Activated T-helper 17 cell treated with anti-CD3 and anti-CD28 coated beads, Interleukin-2, amount 50 U/mL, for 72 hours (primary cell): ENCODE data around the gene WDR73. TPM values are rescaled to one million over a fixed set of nuclear protein-coding genes. Genes with fewer than 3 reads are reported as not detected.

Source experiments
- ATAC-seq: fragments of 150-1000 bp; cut with Tn5 transposase; replicated peaks from 2 replicates; pipeline ENCODE4 v1.10.0; 2021; ENCODE audit warnings: mild to moderate bottlenecking, moderate library complexity
- H3K27ac Mint-ChIP-seq: one replicate; pipeline ENCODE4 v1.8.0; 2022; ENCODE audit warnings: mixed read lengths
- H3K27me3 Mint-ChIP-seq: one replicate; pipeline ENCODE4 v1.8.0; 2022; ENCODE audit warnings: mixed read lengths
- H3K36me3 Mint-ChIP-seq: one replicate; pipeline ENCODE4 v1.8.0; 2022; ENCODE audit warnings: low read depth, mild to moderate bottlenecking, mixed read lengths
- H3K4me1 Mint-ChIP-seq: one replicate; pipeline ENCODE4 v1.8.0; 2022; ENCODE audit warnings: mixed read lengths
- H3K4me3 Mint-ChIP-seq: one replicate; pipeline ENCODE4 v1.8.0; 2022; ENCODE audit warnings: mild to moderate bottlenecking, mixed read lengths
- H3K9me3 Mint-ChIP-seq: one replicate; pipeline ENCODE4 v1.8.0; 2022; ENCODE audit warnings: mixed read lengths
- total RNA-seq, 2 donors: library from RNA; stranded (reverse); gene quantifications; one replicate each; pipeline ENCODE4 v1.2.3, GENCODE V29; 2022

Gene WDR73
- total RNA-seq, 2 donors from 2014 or later = 14.8 to 22.5 TPM

- no peak overlapping the region for H3K27ac Mint-ChIP-seq
- H3K9me3 Mint-ChIP-seq = peaks cover 13% of the 10 kb centered on the region
- no peak overlapping the region for H3K4me3 Mint-ChIP-seq
- peaks cover 18% of the 10 kb centered on the region for H3K36me3 Mint-ChIP-seq
- peaks cover 5% of the 10 kb centered on the region for H3K4me1 Mint-ChIP-seq
- no peaks in the 10 kb centered on the region for H3K27me3 Mint-ChIP-seq
- no peak for ATAC-seq
These were observed 37.8 kb downstream of the WDR73 start for GRCh38 chr15:84616235-84616634.

GRCh38 chr15:84611631-84612030 is 42.5 kb downstream of the WDR73 start:
- Mint-ChIP-seq H3K4me1 (peaks cover 10% of the 10 kb centered on the region), H3K9me3 (no peaks in the 10 kb centered on the region), H3K27ac (peak overlapping the region; percentile 4), H3K27me3 (no peaks in the 10 kb centered on the region), H3K36me3 (peaks cover 26% of the 10 kb centered on the region), H3K4me3 (no peak overlapping the region)
- no peak for ATAC-seq

GRCh38 chr15:84609818-84610525 is 44.1 kb downstream of the WDR73 start:
- Mint-ChIP-seq H3K27me3 (no peaks in the 10 kb centered on the region), H3K36me3 (peaks cover 43% of the 10 kb centered on the region), H3K9me3 (no peaks in the 10 kb centered on the region), H3K27ac (no peak overlapping the region), H3K4me3 (no peak overlapping the region), H3K4me1 (peaks cover 22% of the 10 kb centered on the region)
- ATAC-seq = peak; percentile 1

- H3K4me3 Mint-ChIP-seq = no peak overlapping the region
- H3K27me3 Mint-ChIP-seq = no peaks in the 10 kb centered on the region
- no peak overlapping the region for H3K27ac Mint-ChIP-seq
- H3K9me3 Mint-ChIP-seq = no peaks in the 10 kb centered on the region
- peaks cover 29% of the 10 kb centered on the region for H3K4me1 Mint-ChIP-seq
- no peak for ATAC-seq
- peaks cover 55% of the 10 kb centered on the region for H3K36me3 Mint-ChIP-seq
These were observed 45.3 kb downstream of the WDR73 start for GRCh38 chr15:84608707-84609284.

GRCh38 chr15:84606653-84607120 is 47.4 kb downstream of the WDR73 start:
- no peaks in the 10 kb centered on the region for H3K27me3 Mint-ChIP-seq
- no peak for ATAC-seq
- H3K9me3 Mint-ChIP-seq = no peaks in the 10 kb centered on the region
- H3K4me3 Mint-ChIP-seq = peak overlapping the region; percentile 87
- peaks cover 60% of the 10 kb centered on the region for H3K36me3 Mint-ChIP-seq
- peaks cover 34% of the 10 kb centered on the region for H3K4me1 Mint-ChIP-seq
- H3K27ac Mint-ChIP-seq = peak overlapping the region; percentile 98

- H3K27ac Mint-ChIP-seq = peak overlapping the region; percentile 98
- peaks cover 34% of the 10 kb centered on the region for H3K4me1 Mint-ChIP-seq
- H3K36me3 Mint-ChIP-seq = peaks cover 60% of the 10 kb centered on the region
- H3K27me3 Mint-ChIP-seq = no peaks in the 10 kb centered on the region
- no peak for ATAC-seq
- H3K4me3 Mint-ChIP-seq = peak overlapping the region; percentile 87
- no peaks in the 10 kb centered on the region for H3K9me3 Mint-ChIP-seq
These were observed 48.6 kb downstream of the WDR73 start for GRCh38 chr15:84605554-84605882.

- peak overlapping the region; percentile 98 for H3K27ac Mint-ChIP-seq
- no peaks in the 10 kb centered on the region for H3K27me3 Mint-ChIP-seq
- H3K4me3 Mint-ChIP-seq = peak overlapping the region; percentile 87
- H3K4me1 Mint-ChIP-seq = peaks cover 34% of the 10 kb centered on the region
- H3K36me3 Mint-ChIP-seq = peaks cover 60% of the 10 kb centered on the region
- no peaks in the 10 kb centered on the region for H3K9me3 Mint-ChIP-seq
- peak; percentile 60 for ATAC-seq
These were observed 49.1 kb downstream of the WDR73 start for GRCh38 chr15:84604826-84605553.

- H3K4me3 Mint-ChIP-seq = peak overlapping the region; percentile 87
- H3K27ac Mint-ChIP-seq = peak overlapping the region; percentile 98
- peaks cover 55% of the 10 kb centered on the region for H3K36me3 Mint-ChIP-seq
- H3K9me3 Mint-ChIP-seq = no peaks in the 10 kb centered on the region
- no peak for ATAC-seq
- peaks cover 40% of the 10 kb centered on the region for H3K4me1 Mint-ChIP-seq
- no peaks in the 10 kb centered on the region for H3K27me3 Mint-ChIP-seq
These were observed 50.3 kb downstream of the WDR73 start for GRCh38 chr15:84603630-84604379.

- ATAC-seq = no peak
- Mint-ChIP-seq H3K27ac (peak overlapping the region; percentile 18), H3K27me3 (no peaks in the 10 kb centered on the region), H3K36me3 (peaks cover 37% of the 10 kb centered on the region), H3K9me3 (no peaks in the 10 kb centered on the region), H3K4me1 (peaks cover 42% of the 10 kb centered on the region), H3K4me3 (peak overlapping the region; percentile 87)
These were observed 52.6 kb downstream of the WDR73 start for GRCh38 chr15:84601555-84601838.

GRCh38 chr15:84600687-84601554 is 53.2 kb downstream of the WDR73 start, which contains the start of gene ZSCAN2:
Gene ZSCAN2 (plus strand): TSS chr15:84601009. CDS start chr15:84603928, 2,919 bp downstream.
- peaks cover 39% of the 10 kb centered on the region for H3K4me1 Mint-ChIP-seq
- H3K4me3 Mint-ChIP-seq = peak within 1 kb of the TSS; percentile 87
- peak within 1 kb of the TSS; percentile 18 for H3K27ac Mint-ChIP-seq
- ATAC-seq = peak; percentile 83
- H3K27me3 Mint-ChIP-seq = no peaks in the 10 kb centered on the region
- H3K9me3 Mint-ChIP-seq = no peaks in the 10 kb centered on the region
- peaks cover 31% of the 10 kb centered on the region for H3K36me3 Mint-ChIP-seq

GRCh38 chr15:84600331-84600686 is 53.8 kb downstream of the WDR73 start:
- Mint-ChIP-seq H3K4me1 (peaks cover 33% of the 10 kb centered on the region), H3K27ac (peak overlapping the region; percentile 18), H3K4me3 (peak overlapping the region; percentile 87), H3K27me3 (no peaks in the 10 kb centered on the region), H3K36me3 (peaks cover 25% of the 10 kb centered on the region), H3K9me3 (no peaks in the 10 kb centered on the region)
- ATAC-seq = peak; percentile 13

- peaks cover 29% of the 10 kb centered on the region for H3K4me1 Mint-ChIP-seq
- H3K27me3 Mint-ChIP-seq = no peaks in the 10 kb centered on the region
- no peaks in the 10 kb centered on the region for H3K9me3 Mint-ChIP-seq
- peak overlapping the region; percentile 87 for H3K4me3 Mint-ChIP-seq
- peaks cover 21% of the 10 kb centered on the region for H3K36me3 Mint-ChIP-seq
- H3K27ac Mint-ChIP-seq = no peak overlapping the region
- ATAC-seq = no peak
These were observed 54.2 kb downstream of the WDR73 start for GRCh38 chr15:84599906-84600305.

GRCh38 chr15:84598993-84599392 is 55.1 kb downstream of the WDR73 start:
- Mint-ChIP-seq H3K4me1 (peaks cover 30% of the 10 kb centered on the region), H3K27me3 (no peaks in the 10 kb centered on the region), H3K27ac (peak overlapping the region; percentile 46), H3K36me3 (peaks cover 12% of the 10 kb centered on the region), H3K4me3 (peak overlapping the region; percentile 87), H3K9me3 (no peaks in the 10 kb centered on the region)
- ATAC-seq = no peak

GRCh38 chr15:84598250-84598649 is 55.8 kb downstream of the WDR73 start:
- Mint-ChIP-seq H3K4me3 (peak overlapping the region; percentile 87), H3K4me1 (peaks cover 23% of the 10 kb centered on the region), H3K27me3 (no peaks in the 10 kb centered on the region), H3K27ac (peak overlapping the region; percentile 46), H3K9me3 (no peaks in the 10 kb centered on the region), H3K36me3 (peaks cover 4% of the 10 kb centered on the region)
- ATAC-seq = peak; percentile 18
